ENCODE data around the gene CCDC120.

The CCDC120 gene

GRCh38 chrX:49042581-49043219 is 16.1 kb upstream of the CCDC120 start:
- no peaks in the 10 kb centered on the region for H3K9me3 ChIP-seq (replicated peaks; ENCODE audit: low read length)
- H3K4me1 ChIP-seq (ENCODE audit: control insufficient read depth, insufficient read depth, low read length) = peaks cover 24% of the 10 kb centered on the region
- H3K36me3 ChIP-seq (ENCODE audit: insufficient read depth, low read length) = peaks cover 19% of the 10 kb centered on the region
- peak overlapping the region; percentile 72 for H3K4me3 ChIP-seq (ENCODE audit: low read length)
- H3K9ac ChIP-seq (ENCODE audit: low read depth, low read length) = peak overlapping the region; percentile 97
- H3K27me3 ChIP-seq (ENCODE audit: control insufficient read depth, insufficient read depth, low read length) = no peaks in the 10 kb centered on the region
- peak overlapping the region; percentile 83 for H3K4me2 ChIP-seq (ENCODE audit: low read length)

GRCh38 chrX:49043220-49043986 is 15.4 kb upstream of the CCDC120 start, which contains the start of gene TFE3:
Gene TFE3 (minus strand): TSS chrX:49043357. CDS start chrX:49043226, 131 bp downstream.
- peaks cover 12% of the 10 kb centered on the region for H3K36me3 ChIP-seq (ENCODE audit: insufficient read depth, low read length)
- H3K27me3 ChIP-seq (ENCODE audit: control insufficient read depth, insufficient read depth, low read length) = no peaks in the 10 kb centered on the region
- peak within 1 kb of the TSS; percentile 72 for H3K4me3 ChIP-seq (ENCODE audit: low read length)
- H3K4me1 ChIP-seq (ENCODE audit: control insufficient read depth, insufficient read depth, low read length) = peaks cover 19% of the 10 kb centered on the region
- H3K9me3 ChIP-seq (replicated peaks; ENCODE audit: low read length) = no peaks in the 10 kb centered on the region
- H3K9ac ChIP-seq (ENCODE audit: low read depth, low read length) = peak within 1 kb of the TSS; percentile 97
- H3K4me2 ChIP-seq (ENCODE audit: low read length) = peak within 1 kb of the TSS; percentile 83

GRCh38 chrX:49043987-49044281 is 14.9 kb upstream of the CCDC120 start:
- Histone ChIP-seq H3K4me3 (ENCODE audit: low read length) (peak overlapping the region; percentile 61), H3K4me2 (ENCODE audit: low read length) (peak overlapping the region; percentile 77), H3K9ac (ENCODE audit: low read depth, low read length) (peak overlapping the region; percentile 44)

GRCh38 chrX:49053223-49054072 is 5.4 kb upstream of the CCDC120 start:
- peak overlapping the region; percentile 58 for H3K4me2 ChIP-seq (ENCODE audit: low read length)
- peak overlapping the region; percentile 68 for H3K9ac ChIP-seq (ENCODE audit: low read depth, low read length)
- peak overlapping the region; percentile 66 for H3K4me3 ChIP-seq (ENCODE audit: low read length)

More at GRCh38 chrX:49043987-49044281, 14.9 kb upstream of the CCDC120 start:
- no peaks in the 10 kb centered on the region for H3K9me3 ChIP-seq (replicated peaks; ENCODE audit: low read length)
- H3K36me3 ChIP-seq (ENCODE audit: insufficient read depth, low read length) = peaks cover 7% of the 10 kb centered on the region
- H3K27me3 ChIP-seq (ENCODE audit: control insufficient read depth, insufficient read depth, low read length) = no peaks in the 10 kb centered on the region
- peaks cover 14% of the 10 kb centered on the region for H3K4me1 ChIP-seq (ENCODE audit: control insufficient read depth, insufficient read depth, low read length)

GRCh38 chrX:49054073-49054762 is 4.6 kb upstream of the CCDC120 start:
- Histone ChIP-seq H3K9me3 (replicated peaks; ENCODE audit: low read length) (no peaks in the 10 kb centered on the region), H3K4me1 (ENCODE audit: control insufficient read depth, insufficient read depth, low read length) (no peaks in the 10 kb centered on the region), H3K4me3 (ENCODE audit: low read length) (peak overlapping the region; percentile 66), H3K27me3 (ENCODE audit: control insufficient read depth, insufficient read depth, low read length) (no peaks in the 10 kb centered on the region), H3K9ac (ENCODE audit: low read depth, low read length) (peak overlapping the region; percentile 68), H3K4me2 (ENCODE audit: low read length) (peak overlapping the region; percentile 58), H3K36me3 (ENCODE audit: insufficient read depth, low read length) (no peaks in the 10 kb centered on the region)

More at GRCh38 chrX:49053223-49054072, 5.4 kb upstream of the CCDC120 start:
- Histone ChIP-seq H3K4me1 (ENCODE audit: control insufficient read depth, insufficient read depth, low read length) (no peaks in the 10 kb centered on the region), H3K27me3 (ENCODE audit: control insufficient read depth, insufficient read depth, low read length) (no peaks in the 10 kb centered on the region), H3K9me3 (replicated peaks; ENCODE audit: low read length) (no peaks in the 10 kb centered on the region), H3K36me3 (ENCODE audit: insufficient read depth, low read length) (no peaks in the 10 kb centered on the region)

GRCh38 chrX:49059201-49059600 is 402 bp downstream of the CCDC120 start:
- no peaks in the 10 kb centered on the region for H3K27me3 ChIP-seq (ENCODE audit: control insufficient read depth, insufficient read depth, low read length)
- no peaks in the 10 kb centered on the region for H3K9me3 ChIP-seq (replicated peaks; ENCODE audit: low read length)
- H3K36me3 ChIP-seq (ENCODE audit: insufficient read depth, low read length) = no peaks in the 10 kb centered on the region
- no peaks in the 10 kb centered on the region for H3K4me1 ChIP-seq (ENCODE audit: control insufficient read depth, insufficient read depth, low read length)
- H3K9ac ChIP-seq (ENCODE audit: low read depth, low read length) = no peak overlapping the region
- H3K4me3 ChIP-seq (ENCODE audit: low read length) = no peak overlapping the region
- H3K4me2 ChIP-seq (ENCODE audit: low read length) = no peak overlapping the region

- H3K36me3 ChIP-seq (ENCODE audit: insufficient read depth, low read length) = no peaks in the 10 kb centered on the region
- H3K4me1 ChIP-seq (ENCODE audit: control insufficient read depth, insufficient read depth, low read length) = no peaks in the 10 kb centered on the region
- H3K9ac ChIP-seq (ENCODE audit: low read depth, low read length) = no peak overlapping the region
- H3K9me3 ChIP-seq (replicated peaks; ENCODE audit: low read length) = no peaks in the 10 kb centered on the region
- no peak overlapping the region for H3K4me3 ChIP-seq (ENCODE audit: low read length)
- no peak overlapping the region for H3K4me2 ChIP-seq (ENCODE audit: low read length)
- no peaks in the 10 kb centered on the region for H3K27me3 ChIP-seq (ENCODE audit: control insufficient read depth, insufficient read depth, low read length)
Observed at GRCh38 chrX:49059681-49060085, 884 bp downstream of the CCDC120 start.

GRCh38 chrX:49060914-49061313 is 2.1 kb downstream of the CCDC120 start:
- H3K27me3 ChIP-seq (ENCODE audit: control insufficient read depth, insufficient read depth, low read length) = no peaks in the 10 kb centered on the region
- H3K9ac ChIP-seq (ENCODE audit: low read depth, low read length) = no peak overlapping the region
- H3K4me3 ChIP-seq (ENCODE audit: low read length) = no peak overlapping the region
- no peaks in the 10 kb centered on the region for H3K4me1 ChIP-seq (ENCODE audit: control insufficient read depth, insufficient read depth, low read length)
- no peaks in the 10 kb centered on the region for H3K36me3 ChIP-seq (ENCODE audit: insufficient read depth, low read length)
- no peak overlapping the region for H3K4me2 ChIP-seq (ENCODE audit: low read length)
- no peaks in the 10 kb centered on the region for H3K9me3 ChIP-seq (replicated peaks; ENCODE audit: low read length)

GRCh38 chrX:49061490-49061889 is 2.7 kb downstream of the CCDC120 start:
- H3K36me3 ChIP-seq (ENCODE audit: insufficient read depth, low read length) = no peaks in the 10 kb centered on the region
- no peak overlapping the region for H3K4me3 ChIP-seq (ENCODE audit: low read length)
- no peak overlapping the region for H3K9ac ChIP-seq (ENCODE audit: low read depth, low read length)
- H3K4me2 ChIP-seq (ENCODE audit: low read length) = no peak overlapping the region
- no peaks in the 10 kb centered on the region for H3K4me1 ChIP-seq (ENCODE audit: control insufficient read depth, insufficient read depth, low read length)
- H3K27me3 ChIP-seq (ENCODE audit: control insufficient read depth, insufficient read depth, low read length) = no peaks in the 10 kb centered on the region
- H3K9me3 ChIP-seq (replicated peaks; ENCODE audit: low read length) = no peaks in the 10 kb centered on the region

- Histone ChIP-seq H3K9me3 (replicated peaks; ENCODE audit: low read length) (no peaks in the 10 kb centered on the region), H3K4me3 (ENCODE audit: low read length) (no peak overlapping the region), H3K9ac (ENCODE audit: low read depth, low read length) (no peak overlapping the region), H3K36me3 (ENCODE audit: insufficient read depth, low read length) (no peaks in the 10 kb centered on the region), H3K4me2 (ENCODE audit: low read length) (no peak overlapping the region), H3K4me1 (ENCODE audit: control insufficient read depth, insufficient read depth, low read length) (no peaks in the 10 kb centered on the region), H3K27me3 (ENCODE audit: control insufficient read depth, insufficient read depth, low read length) (no peaks in the 10 kb centered on the region)
Observed at GRCh38 chrX:49061916-49062315, 3.1 kb downstream of the CCDC120 start.

GRCh38 chrX:49063715-49064114 is 4.9 kb downstream of the CCDC120 start:
- Histone ChIP-seq H3K36me3 (ENCODE audit: insufficient read depth, low read length) (no peaks in the 10 kb centered on the region), H3K4me2 (ENCODE audit: low read length) (no peak overlapping the region), H3K9ac (ENCODE audit: low read depth, low read length) (no peak overlapping the region), H3K4me3 (ENCODE audit: low read length) (no peak overlapping the region), H3K27me3 (ENCODE audit: control insufficient read depth, insufficient read depth, low read length) (no peaks in the 10 kb centered on the region), H3K4me1 (ENCODE audit: control insufficient read depth, insufficient read depth, low read length) (no peaks in the 10 kb centered on the region), H3K9me3 (replicated peaks; ENCODE audit: low read length) (no peaks in the 10 kb centered on the region)
